Vagina (tissue), 2 donors: Measurements from ENCODE around the gene LDB2. TPM values are rescaled to one million over a fixed set of nuclear protein-coding genes. Genes with fewer than 3 reads are reported as not detected.

Source experiments
- DNase-seq, 2 donors: peaks; one replicate each; pipeline ENCODE4 v3.0.0-alpha.2; 2017; ENCODE audit errors: extremely low spot score in 2 of 2
- H3K27ac ChIP-seq: fragments of 200-600 bp; sonication (generic); one replicate; pipeline ENCODE4 v1.5.1; 2019
- H3K27me3 ChIP-seq: fragments of 200-600 bp; sonication (generic); one replicate; pipeline ENCODE4 v1.5.1; 2019
- H3K36me3 ChIP-seq, 2 donors: fragments of 200-600 bp; sonication (generic); one replicate each; pipeline ENCODE4 v1.5.1; 2017 to 2019
- H3K4me1 ChIP-seq: fragments of 200-600 bp; sonication (generic); one replicate; pipeline ENCODE4 v1.5.1; 2019
- H3K4me3 ChIP-seq, 2 donors: fragments of 200-600 bp; sonication (generic); 1 replicate in 1 of 2; 2 replicates in 1 of 2; pipeline ENCODE4 v1.5.1; 2016 to 2019
- H3K9me3 ChIP-seq: fragments of 200-600 bp; sonication (generic); one replicate; pipeline ENCODE4 v1.5.1; 2019
- POLR2A ChIP-seq, 2 donors: fragments of 450-650 bp; IDR thresholded peaks; one replicate each; pipeline ENCODE4 v1.6.1; 2017; ENCODE audit warnings: antibody characterized with exemption in 2 of 2, mild to moderate bottlenecking in 2 of 2, moderate library complexity in 2 of 2
- POLR2AphosphoS5 ChIP-seq, 2 donors: sonication (generic); formaldehyde crosslinking; IDR thresholded peaks; one replicate each; pipeline ENCODE4 v1.9.0; 2017; ENCODE audit warnings: antibody characterized with exemption in 2 of 2, mild to moderate bottlenecking in 2 of 2, low read depth in 1 of 2; ENCODE audit not compliant: insufficient read depth in 1 of 2
- intact Hi-C: fragments of 100-400 bp; cut with DNase I; formaldehyde crosslinking; loops from one replicate; pipeline ENCODE4 v1.15.1; 2023
- total RNA-seq: library from RNA; depleted of rRNA; stranded (reverse); fragments of >200 nt; gene quantifications from one replicate; pipeline ENCODE4 v1.2.3, GENCODE V29; 2016
- TF ChIP-seq, protein P1 (sequence below), 3 experiments: fragments of 450-650 bp in 2 of 3; fragments of 200-600 bp in 1 of 3; sonication (generic) in 1 of 3; IDR thresholded peaks; one replicate each; pipeline ENCODE4 v1.5.1; 2017 to 2019; ENCODE audit warnings: antibody characterized with exemption in 3 of 3, mild to moderate bottlenecking in 2 of 3, moderate library complexity in 2 of 3

The LDB2 gene
- total RNA-seq, 1 donor from 2014 or later: 70.0 TPM

GRCh38 chr4:16603178-16603577 is 295.3 kb downstream of the LDB2 start:
- Histone ChIP-seq H3K9me3 (no peaks in the 10 kb centered on the region), H3K27me3 (no peaks in the 10 kb centered on the region), H3K4me3 (no peak overlapping the region), H3K4me1 (peaks cover 7% of the 10 kb centered on the region), H3K27ac (no peak overlapping the region), H3K36me3 (no peaks in the 10 kb centered on the region)
- DNase-seq: no peak
- TF ChIP-seq POLR2A (IDR thresholded peaks at IDR 0.05) (no peak), POLR2AphosphoS5 (IDR thresholded peaks at IDR 0.05; ENCODE audit: insufficient read depth in 1 of 2, low read depth in 1 of 2) (no peak)
- TF ChIP-seq, protein P1, sequence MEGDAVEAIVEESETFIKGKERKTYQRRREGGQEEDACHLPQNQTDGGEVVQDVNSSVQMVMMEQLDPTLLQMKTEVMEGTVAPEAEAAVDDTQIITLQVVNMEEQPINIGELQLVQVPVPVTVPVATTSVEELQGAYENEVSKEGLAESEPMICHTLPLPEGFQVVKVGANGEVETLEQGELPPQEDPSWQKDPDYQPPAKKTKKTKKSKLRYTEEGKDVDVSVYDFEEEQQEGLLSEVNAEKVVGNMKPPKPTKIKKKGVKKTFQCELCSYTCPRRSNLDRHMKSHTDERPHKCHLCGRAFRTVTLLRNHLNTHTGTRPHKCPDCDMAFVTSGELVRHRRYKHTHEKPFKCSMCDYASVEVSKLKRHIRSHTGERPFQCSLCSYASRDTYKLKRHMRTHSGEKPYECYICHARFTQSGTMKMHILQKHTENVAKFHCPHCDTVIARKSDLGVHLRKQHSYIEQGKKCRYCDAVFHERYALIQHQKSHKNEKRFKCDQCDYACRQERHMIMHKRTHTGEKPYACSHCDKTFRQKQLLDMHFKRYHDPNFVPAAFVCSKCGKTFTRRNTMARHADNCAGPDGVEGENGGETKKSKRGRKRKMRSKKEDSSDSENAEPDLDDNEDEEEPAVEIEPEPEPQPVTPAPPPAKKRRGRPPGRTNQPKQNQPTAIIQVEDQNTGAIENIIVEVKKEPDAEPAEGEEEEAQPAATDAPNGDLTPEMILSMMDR (IDR thresholded peaks at IDR 0.05): no peak
- intact Hi-C loops: no loop called here

DNA sequence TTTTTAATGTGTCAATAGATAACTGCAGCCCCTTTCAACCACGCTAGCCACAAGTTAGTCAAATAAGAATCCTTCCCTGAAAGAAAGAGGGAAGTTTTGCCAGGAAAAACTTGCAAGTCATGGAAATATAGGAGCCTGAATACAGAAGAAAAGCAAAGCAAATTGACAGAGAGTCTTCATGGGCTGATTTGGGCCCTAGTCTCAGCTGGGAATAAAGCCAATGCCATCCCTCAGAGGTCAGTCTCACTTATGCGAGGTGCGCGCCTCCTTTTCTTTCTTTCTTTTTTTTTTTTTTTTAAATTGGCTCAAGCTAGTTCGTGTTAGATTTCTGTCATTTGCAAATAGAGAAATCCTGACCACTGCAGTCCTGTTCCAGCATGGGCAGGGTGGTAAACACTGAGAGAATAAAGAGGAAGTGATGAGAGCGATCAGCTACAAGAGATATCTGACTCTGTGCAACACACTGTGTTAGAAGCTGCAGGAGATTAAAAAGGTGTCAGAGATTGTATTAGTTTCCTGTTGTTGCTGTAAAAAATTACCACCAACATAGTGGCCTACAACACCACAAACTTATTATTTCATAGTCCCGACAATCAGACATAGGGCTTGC is 299.7 kb downstream of the LDB2 start:
- no peak for DNase-seq
- H3K4me3 ChIP-seq: no peak overlapping the region
- no peaks in the 10 kb centered on the region for H3K9me3 ChIP-seq
- TF ChIP-seq POLR2AphosphoS5 (IDR thresholded peaks at IDR 0.05; ENCODE audit: insufficient read depth in 1 of 2, low read depth in 1 of 2): no peak
- TF ChIP-seq, protein P1 (IDR thresholded peaks at IDR 0.05): no peak
- no peak for TF ChIP-seq POLR2A (IDR thresholded peaks at IDR 0.05)
- no peaks in the 10 kb centered on the region for H3K27me3 ChIP-seq
- intact Hi-C loops: no loop called here
- H3K36me3 ChIP-seq: no peaks in the 10 kb centered on the region
- H3K4me1 ChIP-seq: no peaks in the 10 kb centered on the region
- H3K27ac ChIP-seq: no peak overlapping the region

DNA sequence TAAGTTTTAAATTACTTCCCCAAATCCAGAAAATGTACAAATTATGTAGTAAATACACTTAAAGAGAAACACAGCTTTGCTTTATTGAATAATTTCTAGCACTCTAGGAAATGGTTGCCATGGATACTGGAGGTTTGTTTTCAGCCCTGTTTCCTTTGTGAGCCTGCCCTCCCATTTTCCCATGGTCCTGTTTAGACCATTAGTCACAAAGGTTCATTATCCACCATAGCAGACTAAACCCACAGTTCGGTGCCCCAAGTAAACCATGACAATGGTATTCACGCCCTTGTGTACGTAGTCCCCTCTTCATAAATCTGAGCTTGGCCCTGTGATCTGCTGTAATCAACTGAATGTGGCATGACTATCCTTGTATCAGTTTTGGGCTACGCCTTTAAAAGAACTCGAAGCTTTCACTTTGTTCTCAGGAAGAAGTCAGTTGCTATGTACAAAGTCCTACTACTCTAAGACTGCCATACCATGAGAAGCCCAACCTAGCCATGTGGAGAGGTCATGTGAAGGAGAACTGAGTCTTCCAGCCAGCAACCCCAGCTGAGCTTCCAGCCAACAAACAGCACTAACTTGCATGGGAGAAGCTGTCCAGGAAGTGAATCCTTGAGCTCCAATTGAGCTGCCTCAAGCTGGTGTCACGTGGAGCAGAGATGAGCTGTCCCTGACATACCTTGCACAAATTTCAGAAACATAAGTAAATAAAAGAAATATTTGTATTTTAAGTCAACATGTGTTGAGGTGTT is 300.4 kb downstream of the LDB2 start:
- Histone ChIP-seq H3K36me3 (no peaks in the 10 kb centered on the region), H3K4me3 (no peak overlapping the region), H3K27ac (no peak overlapping the region), H3K9me3 (no peaks in the 10 kb centered on the region), H3K27me3 (no peaks in the 10 kb centered on the region), H3K4me1 (no peaks in the 10 kb centered on the region)
- intact Hi-C loops: no loop called here
- TF ChIP-seq POLR2AphosphoS5 (IDR thresholded peaks at IDR 0.05; ENCODE audit: insufficient read depth in 1 of 2, low read depth in 1 of 2) (no peak), POLR2A (IDR thresholded peaks at IDR 0.05) (no peak)
- TF ChIP-seq, protein P1 (IDR thresholded peaks at IDR 0.05): no peak
- no peak for DNase-seq

GRCh38 chr4:16597443-16597842 is 301.0 kb downstream of the LDB2 start:
- no peaks in the 10 kb centered on the region for H3K4me1 ChIP-seq
- intact Hi-C loops: no loop called here
- DNase-seq: no peak
- no peaks in the 10 kb centered on the region for H3K36me3 ChIP-seq
- H3K27ac ChIP-seq: no peak overlapping the region
- no peak for TF ChIP-seq POLR2A (IDR thresholded peaks at IDR 0.05)
- TF ChIP-seq, protein P1 (IDR thresholded peaks at IDR 0.05): no peak
- TF ChIP-seq POLR2AphosphoS5 (IDR thresholded peaks at IDR 0.05; ENCODE audit: insufficient read depth in 1 of 2, low read depth in 1 of 2): no peak
- no peaks in the 10 kb centered on the region for H3K9me3 ChIP-seq
- H3K27me3 ChIP-seq: no peaks in the 10 kb centered on the region
- no peak overlapping the region for H3K4me3 ChIP-seq

- Histone ChIP-seq H3K9me3 (no peaks in the 10 kb centered on the region), H3K27me3 (no peaks in the 10 kb centered on the region), H3K4me3 (no peak overlapping the region), H3K4me1 (no peaks in the 10 kb centered on the region), H3K27ac (no peak overlapping the region), H3K36me3 (no peaks in the 10 kb centered on the region)
- intact Hi-C loops: no loop called here
- TF ChIP-seq POLR2A (IDR thresholded peaks at IDR 0.05): no peak
- TF ChIP-seq, protein P1 (IDR thresholded peaks at IDR 0.05): no peak
- TF ChIP-seq POLR2AphosphoS5 (IDR thresholded peaks at IDR 0.05; ENCODE audit: insufficient read depth in 1 of 2, low read depth in 1 of 2): no peak
- DNase-seq: no peak
These were observed 302.2 kb downstream of the LDB2 start for GRCh38 chr4:16596267-16596666.
